ENCODE results near the gene TUBB. TPM values are rescaled to one million over a fixed set of nuclear protein-coding genes. Genes with fewer than 3 reads are reported as not detected.

TUBB gene
- total and polyA plus RNA-seq, 9 of the 15 experiments (the other 6 are each of a cell fraction or from before 2014, with no cell fraction given): 971 to 2,870 (median 1,478) TPM

DNA sequence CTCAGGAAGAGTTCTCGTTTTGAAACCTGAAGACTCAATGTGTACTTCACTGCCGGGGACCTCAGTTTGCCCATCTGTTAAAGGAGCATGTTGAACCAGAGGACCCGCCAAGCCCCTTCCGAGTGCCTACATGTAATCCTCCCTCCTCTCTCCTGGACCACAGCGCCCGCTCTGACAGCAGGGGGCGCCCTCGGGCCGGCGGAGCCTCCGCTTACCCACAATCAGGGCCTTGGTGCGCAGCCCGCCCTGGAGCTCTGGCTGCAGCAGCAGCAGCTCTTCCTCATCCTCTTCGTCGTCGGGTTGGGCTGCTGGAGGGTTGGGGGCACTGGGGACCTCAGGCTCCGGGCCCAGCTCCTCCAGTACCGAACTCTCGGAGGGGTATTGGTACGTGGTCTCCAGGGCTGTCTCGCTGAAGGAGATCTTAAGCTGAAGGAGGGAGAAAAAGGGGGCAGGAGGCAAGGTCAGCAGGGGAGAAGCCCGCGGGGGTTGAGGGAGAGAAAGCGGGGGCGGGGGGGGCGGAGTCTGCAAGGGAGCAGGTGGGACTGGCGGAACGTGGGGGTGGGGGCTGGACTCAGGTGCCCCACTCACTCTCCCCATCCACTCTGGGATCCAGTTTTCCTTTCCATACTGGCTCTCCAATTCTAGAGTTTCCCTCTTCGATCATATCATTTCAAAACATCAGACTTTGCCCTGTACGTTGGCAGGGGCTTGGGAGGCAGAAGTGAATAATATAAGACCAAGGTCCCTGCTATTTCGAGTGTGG lies 41.0 kb upstream of the TUBB start (continued):
- TF ChIP-seq TBP (optimal IDR thresholded peaks at IDR 0.05; ENCODE audit: low read depth, low read length) (peak; percentile 43), ELF4 (CRISPR knock-in tag; IDR thresholded peaks at IDR 0.05) (0 out of 2 replicates have a peak, but pooled peaks have one; percentile 17), ZNF384 (IDR thresholded peaks at IDR 0.05; ENCODE audit: low read depth, low read length) (peak; percentile 49; the same call in 1 of the 2 replicates), MAZ (CRISPR knock-in tag; conservative IDR thresholded peaks at IDR 0.05 in 1 of 2, IDR thresholded peaks at IDR 0.05 in 1 of 2) (peak; percentile 69 to 92), SPI1 (IDR thresholded peaks at IDR 0.05; ENCODE audit: borderline replicate concordance, low read depth, low read length) (0 out of 2 replicates have a peak, but pooled peaks have one; percentile 1), TSC22D4 (tag; IDR thresholded peaks at IDR 0.05) (no peak), SRF (CRISPR knock-in tag; IDR thresholded peaks at IDR 0.05) (peak in 1 of 2 experiments; percentile 52; a peak in 1 of 4 replicates), YY1 (IDR thresholded peaks at IDR 0.05; ENCODE audit: borderline replicate concordance in 1 of 3, control insufficient read depth in 1 of 3, extremely low read depth in 1 of 3, insufficient read depth in 3 of 3, insufficient read length in 1 of 3, insufficient replicate concordance in 2 of 3, low read depth in 1 of 3, low read length in 2 of 3) (peak in 1 of 3 experiments; percentile 60), EP300 (IDR thresholded peaks at IDR 0.05; ENCODE audit: low read length) (peak; percentile 30; the same call in 1 of the 2 replicates)
- TF ChIP-seq, protein P1, sequence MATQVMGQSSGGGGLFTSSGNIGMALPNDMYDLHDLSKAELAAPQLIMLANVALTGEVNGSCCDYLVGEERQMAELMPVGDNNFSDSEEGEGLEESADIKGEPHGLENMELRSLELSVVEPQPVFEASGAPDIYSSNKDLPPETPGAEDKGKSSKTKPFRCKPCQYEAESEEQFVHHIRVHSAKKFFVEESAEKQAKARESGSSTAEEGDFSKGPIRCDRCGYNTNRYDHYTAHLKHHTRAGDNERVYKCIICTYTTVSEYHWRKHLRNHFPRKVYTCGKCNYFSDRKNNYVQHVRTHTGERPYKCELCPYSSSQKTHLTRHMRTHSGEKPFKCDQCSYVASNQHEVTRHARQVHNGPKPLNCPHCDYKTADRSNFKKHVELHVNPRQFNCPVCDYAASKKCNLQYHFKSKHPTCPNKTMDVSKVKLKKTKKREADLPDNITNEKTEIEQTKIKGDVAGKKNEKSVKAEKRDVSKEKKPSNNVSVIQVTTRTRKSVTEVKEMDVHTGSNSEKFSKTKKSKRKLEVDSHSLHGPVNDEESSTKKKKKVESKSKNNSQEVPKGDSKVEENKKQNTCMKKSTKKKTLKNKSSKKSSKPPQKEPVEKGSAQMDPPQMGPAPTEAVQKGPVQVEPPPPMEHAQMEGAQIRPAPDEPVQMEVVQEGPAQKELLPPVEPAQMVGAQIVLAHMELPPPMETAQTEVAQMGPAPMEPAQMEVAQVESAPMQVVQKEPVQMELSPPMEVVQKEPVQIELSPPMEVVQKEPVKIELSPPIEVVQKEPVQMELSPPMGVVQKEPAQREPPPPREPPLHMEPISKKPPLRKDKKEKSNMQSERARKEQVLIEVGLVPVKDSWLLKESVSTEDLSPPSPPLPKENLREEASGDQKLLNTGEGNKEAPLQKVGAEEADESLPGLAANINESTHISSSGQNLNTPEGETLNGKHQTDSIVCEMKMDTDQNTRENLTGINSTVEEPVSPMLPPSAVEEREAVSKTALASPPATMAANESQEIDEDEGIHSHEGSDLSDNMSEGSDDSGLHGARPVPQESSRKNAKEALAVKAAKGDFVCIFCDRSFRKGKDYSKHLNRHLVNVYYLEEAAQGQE (IDR thresholded peaks at IDR 0.05; ENCODE audit: borderline replicate concordance): peak; percentile 96
- TF ChIP-seq, protein P1 (CRISPR knock-in tag; IDR thresholded peaks at IDR 0.05; ENCODE audit: low read depth): no peak
- TF ChIP-seq, protein P2, sequence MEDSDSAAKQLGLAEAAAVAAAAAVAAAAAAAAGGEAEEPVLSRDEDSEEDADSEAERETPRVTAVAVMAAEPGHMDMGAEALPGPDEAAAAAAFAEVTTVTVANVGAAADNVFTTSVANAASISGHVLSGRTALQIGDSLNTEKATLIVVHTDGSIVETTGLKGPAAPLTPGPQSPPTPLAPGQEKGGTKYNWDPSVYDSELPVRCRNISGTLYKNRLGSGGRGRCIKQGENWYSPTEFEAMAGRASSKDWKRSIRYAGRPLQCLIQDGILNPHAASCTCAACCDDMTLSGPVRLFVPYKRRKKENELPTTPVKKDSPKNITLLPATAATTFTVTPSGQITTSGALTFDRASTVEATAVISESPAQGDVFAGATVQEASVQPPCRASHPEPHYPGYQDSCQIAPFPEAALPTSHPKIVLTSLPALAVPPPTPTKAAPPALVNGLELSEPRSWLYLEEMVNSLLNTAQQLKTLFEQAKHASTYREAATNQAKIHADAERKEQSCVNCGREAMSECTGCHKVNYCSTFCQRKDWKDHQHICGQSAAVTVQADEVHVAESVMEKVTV (CRISPR knock-in tag; IDR thresholded peaks at IDR 0.05): peak; percentile 97
- TF ChIP-seq, protein P3, sequence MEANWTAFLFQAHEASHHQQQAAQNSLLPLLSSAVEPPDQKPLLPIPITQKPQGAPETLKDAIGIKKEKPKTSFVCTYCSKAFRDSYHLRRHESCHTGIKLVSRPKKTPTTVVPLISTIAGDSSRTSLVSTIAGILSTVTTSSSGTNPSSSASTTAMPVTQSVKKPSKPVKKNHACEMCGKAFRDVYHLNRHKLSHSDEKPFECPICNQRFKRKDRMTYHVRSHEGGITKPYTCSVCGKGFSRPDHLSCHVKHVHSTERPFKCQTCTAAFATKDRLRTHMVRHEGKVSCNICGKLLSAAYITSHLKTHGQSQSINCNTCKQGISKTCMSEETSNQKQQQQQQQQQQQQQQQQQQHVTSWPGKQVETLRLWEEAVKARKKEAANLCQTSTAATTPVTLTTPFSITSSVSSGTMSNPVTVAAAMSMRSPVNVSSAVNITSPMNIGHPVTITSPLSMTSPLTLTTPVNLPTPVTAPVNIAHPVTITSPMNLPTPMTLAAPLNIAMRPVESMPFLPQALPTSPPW (CRISPR knock-in tag; IDR thresholded peaks at IDR 0.05): peak; percentile 63
- TF ChIP-seq, protein P4, sequence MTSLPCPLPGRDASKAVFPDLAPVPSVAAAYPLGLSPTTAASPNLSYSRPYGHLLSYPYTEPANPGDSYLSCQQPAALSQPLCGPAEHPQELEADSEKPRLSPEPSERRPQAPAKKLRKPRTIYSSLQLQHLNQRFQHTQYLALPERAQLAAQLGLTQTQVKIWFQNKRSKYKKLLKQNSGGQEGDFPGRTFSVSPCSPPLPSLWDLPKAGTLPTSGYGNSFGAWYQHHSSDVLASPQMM (CRISPR knock-in tag; IDR thresholded peaks at IDR 0.05): no peak

Data from K562 (cell line).